ENCODE results near the gene UNK.

The UNK gene

DNA sequence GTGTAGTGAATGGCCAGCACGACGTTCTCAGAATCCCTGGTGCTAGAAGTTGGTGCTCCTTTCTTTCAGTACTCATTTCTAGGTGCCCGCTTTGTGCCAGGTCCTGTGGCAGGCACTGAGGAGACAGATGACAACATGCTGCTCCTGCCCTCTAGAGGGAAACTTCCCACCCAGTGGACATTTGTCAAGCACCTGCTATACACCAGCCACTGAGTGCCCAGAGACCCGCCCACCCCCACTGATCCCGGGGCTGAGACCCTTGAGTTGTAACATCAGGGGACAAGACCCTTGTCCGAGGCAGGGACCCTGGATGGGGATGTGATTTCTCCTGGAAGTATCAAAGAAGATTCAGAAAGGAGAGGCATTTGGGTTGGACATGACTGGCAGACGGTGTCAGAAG, 34.5 kb downstream of the UNK start:
- no peak for DNase-seq (ENCODE audit: low read depth in 4 of 4, low spot score in 1 of 4)

DNA sequence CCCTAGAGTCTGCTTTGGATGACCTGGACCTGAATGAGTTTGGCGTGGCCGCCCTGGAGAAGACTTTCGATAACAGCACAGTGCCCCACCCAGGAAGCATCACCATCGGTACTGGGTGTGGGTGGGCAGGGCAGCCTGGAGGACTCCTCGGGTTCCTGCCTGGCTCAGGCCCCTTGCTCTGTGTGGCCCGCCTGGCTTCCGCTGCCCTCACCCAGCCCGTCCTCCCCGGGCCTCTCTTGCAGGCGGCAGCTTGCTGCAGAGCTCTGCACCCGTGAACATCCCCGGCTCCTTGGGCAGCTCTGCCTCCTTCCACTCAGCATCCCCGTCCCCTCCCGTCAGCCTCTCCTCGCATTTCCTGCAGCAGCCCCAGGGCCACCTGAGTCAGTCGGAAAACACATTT, 35.1 kb downstream of the UNK start:
- no peak for DNase-seq (ENCODE audit: low read depth in 4 of 4, low spot score in 1 of 4)

DNA sequence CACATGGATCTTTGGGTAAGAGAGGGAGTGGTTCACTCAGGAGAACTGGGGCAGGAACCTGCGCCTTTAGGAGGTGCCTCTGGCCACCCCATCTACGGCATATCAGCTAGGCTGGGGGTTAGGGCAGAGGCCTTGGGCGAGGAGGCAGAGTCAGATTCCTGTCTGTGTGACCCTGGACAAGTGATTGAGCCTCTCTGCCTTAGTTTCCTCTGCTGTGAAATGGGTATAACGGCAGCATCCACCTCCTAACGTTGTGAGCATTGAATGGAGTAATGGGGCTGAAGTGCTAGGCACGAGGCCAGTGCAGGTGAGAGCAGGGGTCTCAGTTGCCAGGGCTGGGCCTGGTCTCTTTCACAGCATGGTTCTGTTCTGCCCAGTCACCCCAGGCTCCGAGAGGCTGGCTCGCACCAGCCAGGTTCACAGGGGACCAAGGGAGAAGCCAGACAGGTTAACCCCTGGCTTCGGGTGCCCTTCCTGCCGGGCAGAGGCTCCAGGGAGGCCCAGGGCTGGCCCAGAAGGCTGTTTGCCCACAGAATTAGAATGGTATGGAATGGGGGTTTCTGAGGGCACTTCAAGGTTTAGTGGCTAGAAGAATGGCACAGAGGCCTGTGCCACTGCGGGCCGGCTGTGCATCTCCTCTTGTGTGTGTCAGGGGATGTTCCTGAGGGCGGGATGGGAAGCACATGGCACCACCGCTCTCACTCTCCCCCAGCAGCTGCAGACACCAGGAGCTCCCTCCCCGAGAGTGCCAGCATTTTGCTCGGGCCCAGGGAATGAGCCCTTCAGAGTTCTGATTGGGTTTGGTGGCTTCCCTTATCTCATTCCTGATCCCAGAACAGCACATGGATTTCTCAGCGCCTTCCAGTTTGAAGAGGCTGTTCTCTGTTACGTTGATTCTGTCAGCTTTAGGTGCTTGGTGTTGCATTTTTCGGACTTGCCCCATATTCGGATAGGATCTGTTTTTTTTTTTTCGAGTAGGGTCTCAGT, 35.8 kb downstream of the UNK start:
- DNase-seq (ENCODE audit: low read depth in 4 of 4, low spot score in 1 of 4): no peak

DNA sequence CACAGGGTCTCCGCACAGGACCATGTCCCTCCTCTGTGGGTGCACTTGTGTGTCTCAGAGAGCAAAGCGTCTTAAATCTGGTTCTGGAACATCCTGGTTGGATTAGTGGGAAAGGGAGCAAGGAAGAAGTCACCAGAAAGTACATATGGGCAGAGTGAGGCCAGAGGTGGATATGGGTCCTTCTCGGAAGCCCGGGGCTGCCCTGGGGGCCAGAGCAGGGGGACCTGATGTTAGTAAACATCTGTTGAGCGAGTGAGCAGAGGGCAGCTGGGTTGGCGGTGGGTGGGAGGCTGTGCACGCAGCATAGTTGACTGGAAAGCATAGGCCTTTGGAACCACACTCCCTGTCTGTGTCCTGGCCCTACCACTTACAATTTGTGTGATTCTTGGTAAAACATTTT, 36.9 kb downstream of the UNK start:
- no peak for DNase-seq (ENCODE audit: low read depth in 4 of 4, low spot score in 1 of 4)

DNA sequence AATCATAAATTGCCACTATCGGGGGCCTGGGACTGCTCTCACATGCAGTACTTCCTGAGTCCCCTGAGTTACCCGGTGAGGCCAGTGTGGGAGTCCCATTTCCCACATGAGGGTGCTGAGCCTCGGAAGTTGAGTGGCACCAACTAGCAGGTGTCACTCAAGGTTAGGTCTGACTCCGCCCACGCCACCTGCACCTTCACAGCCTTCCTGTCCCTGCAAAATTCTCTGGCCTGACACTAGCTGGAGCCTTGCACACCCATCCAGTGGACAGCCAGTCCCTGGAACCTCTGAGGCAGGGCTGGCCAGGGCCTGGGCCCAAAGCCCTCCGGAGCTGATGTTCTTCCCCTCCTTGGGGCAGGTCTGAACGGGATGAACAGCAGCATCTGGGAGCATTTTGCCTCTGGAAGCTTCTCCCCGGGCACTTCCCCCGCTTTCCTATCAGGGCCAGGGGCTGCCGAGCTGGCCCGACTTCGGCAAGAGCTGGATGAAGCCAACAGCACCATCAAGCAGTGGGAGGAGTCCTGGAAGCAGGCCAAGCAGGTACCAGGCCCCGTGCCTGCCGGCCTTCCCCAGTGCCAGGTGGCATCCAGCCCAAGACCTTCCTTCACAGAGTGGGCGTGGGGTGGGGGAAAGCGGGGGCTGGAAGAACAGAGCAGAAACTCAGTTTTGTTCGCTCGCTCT, 37.7 kb downstream of the UNK start:
- no peak for DNase-seq (ENCODE audit: low read depth in 4 of 4, low spot score in 1 of 4)

DNA sequence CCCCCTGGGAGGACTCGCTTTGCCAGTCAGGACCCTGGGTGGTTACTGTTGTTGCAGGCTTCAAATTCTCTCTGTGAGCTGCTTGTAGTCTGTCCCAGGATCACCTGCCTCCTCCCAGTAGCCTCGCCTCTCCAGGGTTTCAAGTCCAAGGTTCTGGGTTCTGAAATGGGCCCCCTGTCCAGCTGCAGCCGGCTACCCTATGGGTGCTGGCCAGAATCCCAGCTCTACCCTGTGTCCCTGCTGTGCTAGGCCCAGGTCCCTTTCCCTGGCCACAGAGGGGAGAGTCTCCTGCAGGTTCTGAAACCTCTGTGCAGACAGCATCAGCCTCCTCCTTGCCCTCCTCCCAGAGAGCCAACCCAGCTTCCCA, 38.2 kb downstream of the UNK start:
- DNase-seq (ENCODE audit: low read depth in 4 of 4, low spot score in 1 of 4): no peak

DNA sequence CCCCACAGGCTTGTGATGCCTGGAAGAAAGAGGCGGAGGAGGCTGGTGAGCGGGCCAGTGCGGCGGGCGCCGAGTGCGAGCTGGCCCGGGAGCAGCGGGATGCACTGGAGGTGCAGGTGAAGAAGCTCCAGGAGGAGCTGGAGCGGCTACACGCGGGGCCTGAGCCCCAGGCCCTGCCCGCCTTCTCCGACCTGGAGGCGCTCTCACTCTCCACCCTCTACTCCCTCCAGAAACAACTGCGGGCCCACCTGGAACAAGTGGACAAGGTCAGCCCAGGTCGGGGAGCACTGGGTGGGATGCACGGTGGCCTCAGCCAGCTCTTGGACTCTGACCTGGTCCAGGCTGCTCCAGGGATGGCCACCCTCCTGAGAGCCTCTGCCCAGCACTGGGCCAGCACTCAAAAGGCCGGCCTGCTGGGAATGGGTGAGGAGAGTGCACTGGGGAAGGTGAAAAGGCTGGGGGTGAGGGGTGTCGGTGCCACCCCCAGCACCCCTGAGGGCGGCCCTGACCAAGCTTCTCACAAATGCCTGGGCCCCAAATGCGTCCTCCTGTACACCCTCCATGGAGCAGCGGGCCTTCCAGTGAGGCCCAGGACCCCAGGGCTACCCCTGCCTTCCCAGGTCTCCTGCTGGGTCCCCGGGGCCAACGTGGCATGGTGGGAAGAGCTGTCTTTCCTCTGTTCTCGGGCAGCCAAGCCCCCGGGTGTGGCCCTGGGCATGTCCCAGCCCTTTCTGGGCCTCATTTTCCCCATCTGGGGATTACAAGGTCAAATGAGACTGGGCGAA, 38.8 kb downstream of the UNK start:
- DNase-seq (ENCODE audit: low read depth in 4 of 4, low spot score in 1 of 4): no peak

DNA sequence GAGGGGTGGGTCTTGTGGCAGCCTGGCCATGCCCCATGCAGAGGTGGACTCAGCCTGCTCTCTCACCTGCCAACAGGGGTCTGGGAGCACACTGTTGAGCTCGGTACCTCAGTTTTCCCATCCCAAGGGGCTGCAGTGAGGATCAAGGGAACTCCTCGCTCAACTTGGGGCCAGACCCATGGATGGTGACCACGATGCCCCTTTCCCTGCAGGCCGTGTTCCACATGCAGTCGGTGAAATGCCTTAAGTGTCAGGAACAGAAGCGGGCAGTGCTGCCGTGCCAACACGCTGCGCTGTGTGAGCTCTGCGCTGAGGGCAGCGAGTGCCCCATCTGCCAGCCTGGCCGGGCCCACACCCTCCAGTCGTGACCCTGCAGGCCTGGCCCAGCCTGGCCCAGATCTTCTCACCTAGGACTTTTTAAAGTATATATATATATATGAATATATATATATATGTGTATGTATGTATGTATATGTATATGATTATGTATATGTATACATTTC, 39.5 kb downstream of the UNK start:
- no peak for DNase-seq (ENCODE audit: low read depth in 4 of 4, low spot score in 1 of 4)

DNA sequence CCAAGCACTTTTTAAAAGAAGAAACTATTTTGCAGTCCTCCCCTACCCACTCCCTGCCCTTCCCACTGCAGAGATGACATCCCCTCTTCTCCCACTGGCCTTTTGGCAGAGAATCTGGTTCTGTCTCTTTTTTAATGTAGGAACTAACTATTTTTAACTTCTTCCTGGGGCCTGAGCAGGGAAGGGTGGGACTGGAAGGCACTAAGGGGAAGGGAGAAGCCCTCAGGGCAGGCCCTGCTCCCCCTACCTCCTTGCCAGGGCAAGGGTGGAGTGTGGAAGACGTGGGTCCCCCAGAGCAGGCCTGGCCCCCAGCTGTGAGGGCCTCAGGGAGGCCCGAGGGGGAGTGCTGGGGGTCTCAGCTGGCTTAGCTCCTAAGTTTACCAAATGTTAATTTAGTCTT, 40.1 kb downstream of the UNK start:
- DNase-seq (ENCODE audit: low read depth in 4 of 4, low spot score in 1 of 4): no peak

DNA sequence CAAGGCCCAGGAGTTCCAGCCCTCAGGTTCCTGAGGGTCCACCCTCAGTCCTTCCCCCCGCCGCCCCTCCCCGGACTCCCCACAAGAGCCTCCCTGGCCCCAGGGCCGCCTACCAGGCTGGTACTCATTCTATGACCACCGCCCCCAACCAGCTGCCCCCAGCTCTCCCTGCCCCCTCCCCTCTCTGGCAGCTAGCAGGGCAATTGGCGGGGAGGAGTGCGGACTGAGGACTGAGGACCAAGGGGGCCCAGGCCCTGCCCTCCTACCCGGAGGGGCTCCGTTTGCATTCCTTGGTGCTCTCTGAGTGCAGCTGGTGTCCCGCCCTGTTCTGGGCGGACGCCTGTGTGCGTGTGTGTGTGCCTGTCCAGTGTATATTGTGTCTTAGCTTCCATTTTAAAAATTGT, 40.5 kb downstream of the UNK start:
- no peak for DNase-seq (ENCODE audit: low read depth in 4 of 4, low spot score in 1 of 4)

DNA sequence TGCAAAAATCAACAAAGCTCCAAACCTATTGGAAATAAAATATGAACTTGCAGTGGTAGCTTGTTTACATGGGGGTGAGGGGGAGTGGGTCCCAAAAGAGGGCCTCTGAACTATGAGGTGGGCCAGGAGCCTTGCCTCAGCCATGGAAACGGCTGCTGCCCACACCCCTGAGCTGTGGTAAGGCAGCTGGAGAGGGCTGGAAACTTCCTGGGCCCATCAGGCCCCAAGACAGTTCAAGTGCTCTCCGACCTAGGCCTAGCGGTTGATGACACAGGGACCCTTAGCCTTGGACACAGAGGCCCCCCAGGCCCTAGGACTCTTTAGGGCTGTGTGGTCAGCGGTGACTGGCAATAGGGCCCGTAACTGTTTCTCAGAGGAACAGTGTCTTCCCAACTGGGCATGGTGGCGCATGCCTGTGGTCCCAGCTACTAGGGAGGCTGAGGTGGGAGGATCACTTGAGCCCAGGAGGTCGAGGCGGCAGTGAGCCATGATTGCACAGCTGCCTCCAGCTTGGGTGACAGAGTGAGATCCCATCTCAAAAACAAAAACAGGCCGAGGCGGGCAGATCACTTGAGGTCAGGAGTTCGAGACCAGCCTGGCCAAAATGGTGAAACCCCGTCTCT, 41.3 kb downstream of the UNK start:
- DNase-seq (ENCODE audit: low read depth in 4 of 4, low spot score in 1 of 4): no peak

DNA sequence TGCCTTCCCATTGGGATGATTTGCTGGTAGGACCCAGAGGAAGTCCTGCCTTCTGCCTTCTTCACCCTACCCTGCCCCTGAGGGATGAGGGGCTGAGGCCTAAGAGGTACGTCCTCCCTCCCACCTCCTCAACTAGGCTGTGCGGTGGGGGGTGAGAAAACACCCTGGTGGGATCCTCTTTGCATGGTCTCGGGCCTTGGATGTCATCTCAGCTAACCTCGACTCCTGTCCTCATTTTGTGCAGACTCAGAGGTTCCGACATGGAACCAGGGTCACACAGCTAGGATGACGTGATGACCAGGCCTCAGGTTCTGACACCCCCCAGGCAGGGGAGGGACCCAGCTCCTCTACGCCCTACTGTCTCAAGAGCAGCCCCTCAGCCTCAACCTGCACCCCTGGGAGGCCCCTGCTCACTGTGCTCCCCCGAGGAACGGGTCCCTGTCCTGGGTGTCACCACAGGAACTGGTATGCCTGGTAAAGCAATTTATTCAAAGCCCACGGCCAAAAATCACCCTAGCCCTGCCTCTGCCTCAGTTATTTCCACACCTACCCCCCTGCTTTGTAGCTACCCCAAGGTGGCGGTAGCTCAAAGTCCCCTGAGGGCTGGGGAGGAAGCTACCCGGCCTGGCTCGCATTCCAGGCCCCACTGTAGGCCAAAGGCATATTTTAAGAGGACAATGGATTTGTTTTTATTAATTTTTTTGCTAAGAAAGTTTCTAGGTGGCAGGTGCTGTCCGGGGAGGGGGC, 42.1 kb downstream of the UNK start:
- DNase-seq (ENCODE audit: low read depth in 4 of 4, low spot score in 1 of 4): no peak

DNA sequence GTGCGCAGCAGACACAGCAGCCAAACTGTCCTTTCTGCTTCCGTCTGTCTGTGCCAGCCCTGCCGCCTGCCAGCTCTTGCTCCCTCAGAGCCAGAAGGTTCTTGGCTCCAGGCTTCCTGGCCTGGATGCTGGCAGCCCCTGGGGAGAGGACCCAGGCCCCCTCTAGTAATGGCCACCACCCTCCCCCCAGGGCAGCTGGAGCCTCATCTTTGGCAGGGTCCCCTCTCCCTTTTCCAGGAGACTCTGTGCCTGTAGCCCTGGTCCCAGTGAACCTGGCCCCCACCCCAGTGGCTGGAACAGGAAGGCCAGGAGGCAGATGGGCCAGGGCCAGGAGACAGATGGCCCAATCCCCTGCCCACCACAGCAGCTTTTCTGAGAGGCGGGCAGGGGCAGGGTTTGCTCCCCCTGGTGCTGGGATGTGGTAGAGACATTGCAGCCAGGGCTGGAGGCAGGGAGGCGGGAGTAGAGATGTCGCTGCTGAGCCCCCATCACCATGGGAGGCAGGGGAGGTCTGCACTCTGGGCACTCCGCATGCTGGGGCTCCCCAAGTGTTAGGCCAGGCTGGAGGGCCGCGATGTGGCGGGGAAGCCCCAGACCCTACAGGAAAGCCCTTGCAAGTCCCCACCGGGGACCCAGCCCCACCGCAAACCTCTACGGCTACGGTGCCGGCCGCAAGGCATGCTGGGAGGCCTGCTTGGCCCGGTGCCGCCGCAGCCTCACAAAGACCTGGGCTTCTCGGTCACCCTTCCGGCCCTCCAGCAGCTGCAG, 42.9 kb downstream of the UNK start:
- peak in 2 of 4 experiments; percentile 46 to 50 for DNase-seq (ENCODE audit: low read depth in 4 of 4, low spot score in 1 of 4)

DNA sequence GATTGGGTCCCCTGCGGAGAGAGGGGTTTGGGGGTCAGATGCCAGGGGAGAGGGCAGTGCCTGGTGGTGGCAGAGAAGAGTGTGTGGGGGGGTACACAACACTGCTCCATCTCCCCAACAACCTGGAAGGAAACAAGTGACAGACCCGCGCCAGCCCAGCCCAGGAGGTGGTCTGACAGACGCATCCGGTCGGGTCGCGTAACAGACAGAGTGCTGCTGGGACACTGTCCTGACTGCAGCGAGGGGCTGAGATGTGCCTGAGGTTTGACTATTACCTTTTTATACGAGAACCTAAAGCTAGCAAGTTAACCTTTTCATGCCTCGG, 43.4 kb downstream of the UNK start:
- no peak for DNase-seq (ENCODE audit: low read depth in 4 of 4, low spot score in 1 of 4)

DNA sequence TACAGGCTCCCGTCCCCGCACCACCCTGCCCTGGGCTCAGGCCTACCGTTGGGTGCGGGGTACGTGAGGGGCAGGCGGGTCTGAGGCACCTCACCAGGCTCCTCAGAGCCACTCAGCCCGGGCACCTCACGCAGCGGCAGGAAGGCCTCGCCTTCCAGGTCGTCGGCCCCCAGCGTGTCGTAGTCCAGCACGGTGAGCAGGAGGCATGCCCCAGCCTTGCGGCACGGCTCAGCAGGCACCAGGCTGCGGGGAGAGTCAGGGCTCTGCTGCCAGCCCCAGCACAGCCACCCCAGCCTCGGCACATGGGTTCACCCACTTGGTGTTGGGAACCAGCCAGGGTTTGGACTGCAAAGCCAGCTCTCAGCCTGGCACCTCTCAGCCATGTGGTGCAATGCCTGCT, 44.1 kb downstream of the UNK start:
- DNase-seq (ENCODE audit: low read depth in 4 of 4, low spot score in 1 of 4): no peak

DNA sequence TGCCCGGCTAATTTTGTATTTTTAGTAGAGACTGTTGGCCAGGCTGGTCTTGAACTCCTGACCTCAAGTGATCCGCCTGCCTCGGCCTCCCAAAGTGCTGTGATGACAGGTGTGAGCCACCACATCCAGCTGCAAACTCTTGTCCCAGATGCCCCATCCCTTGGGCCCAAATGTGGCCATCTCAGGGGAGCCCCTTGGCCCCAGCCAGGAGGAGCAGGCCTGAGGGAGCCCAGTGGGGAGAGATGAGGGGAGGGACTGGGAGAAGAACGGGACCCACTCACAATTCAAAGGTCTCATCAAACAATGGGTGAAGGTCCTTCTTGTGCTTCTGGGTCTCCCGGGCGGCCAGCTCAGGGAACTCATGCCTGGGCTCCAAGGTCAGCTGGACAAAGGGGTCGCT, 45.1 kb downstream of the UNK start:
- DNase-seq (ENCODE audit: low read depth in 4 of 4, low spot score in 1 of 4): no peak

DNA sequence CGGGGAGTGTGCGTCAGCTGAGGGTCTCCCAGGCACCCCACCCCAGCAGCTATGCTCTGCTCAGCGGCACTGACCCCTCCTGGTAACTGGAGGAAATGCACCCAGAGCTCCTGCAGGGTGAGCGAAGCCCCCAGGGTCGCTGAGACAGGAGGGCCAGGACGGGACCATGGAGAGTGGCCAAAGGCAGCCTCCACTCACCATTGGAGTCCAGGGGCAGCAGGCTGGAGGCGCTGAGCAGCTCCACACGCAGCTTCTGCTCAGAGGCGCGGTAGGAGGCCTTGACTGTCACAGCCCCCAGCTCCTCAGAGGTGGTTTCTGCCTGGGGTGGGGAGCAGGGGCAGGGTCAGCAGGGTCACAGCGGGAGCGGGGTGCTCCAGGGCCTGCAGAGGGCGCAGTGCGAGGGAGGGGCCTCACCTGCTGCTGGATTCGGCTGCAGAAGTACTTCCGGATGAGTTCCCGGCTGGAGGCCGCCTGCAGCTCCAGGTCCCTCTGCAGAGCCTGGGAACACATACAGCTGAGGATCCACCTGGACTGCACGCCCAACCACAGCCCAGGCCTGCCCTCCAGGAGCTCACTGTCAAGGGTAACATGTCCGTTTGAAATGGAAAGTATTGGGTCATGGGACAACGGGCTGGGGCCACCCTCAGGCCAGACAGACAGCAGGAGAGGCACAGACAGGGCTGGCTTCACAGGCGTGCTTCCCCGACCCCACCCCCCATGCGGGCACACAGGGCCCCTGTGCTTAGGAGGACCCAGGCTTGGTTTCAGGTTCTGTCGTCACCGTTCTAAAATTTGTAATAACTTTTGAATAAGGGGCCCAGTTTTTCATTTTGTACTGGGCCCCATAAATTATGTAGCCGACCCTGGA, 45.8 kb downstream of the UNK start:
- peak in 1 of 4 experiments; percentile 30 for DNase-seq (ENCODE audit: low read depth in 4 of 4, low spot score in 1 of 4)

DNA sequence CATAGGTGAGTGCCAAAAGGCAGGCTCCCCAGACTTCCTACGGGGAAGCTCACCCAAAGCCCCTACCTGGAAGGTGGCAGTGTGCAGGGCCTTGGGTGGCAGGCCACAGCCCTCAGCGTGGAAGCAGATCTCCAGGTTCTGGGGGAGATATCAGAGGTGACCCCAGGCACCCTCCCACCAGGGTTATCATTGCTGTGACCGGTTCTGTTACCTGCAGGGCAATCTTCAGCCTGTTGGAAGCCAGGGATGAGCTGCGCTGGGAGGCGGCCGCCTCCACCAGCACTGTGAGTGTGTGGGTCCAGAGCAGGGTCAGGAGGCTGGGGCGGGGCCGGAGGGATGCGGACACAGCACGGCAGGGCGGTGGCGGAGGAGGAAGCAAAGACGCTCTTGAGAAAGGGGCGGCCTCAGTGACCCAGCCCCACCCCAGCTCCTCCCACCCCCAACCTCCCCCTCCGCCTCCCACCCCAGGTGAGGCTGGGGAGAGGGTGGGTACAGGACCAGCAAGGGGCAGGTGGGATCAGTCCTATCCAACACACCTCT, 46.5 kb downstream of the UNK start:
- no peak for DNase-seq (ENCODE audit: low read depth in 4 of 4, low spot score in 1 of 4)
